Trophoblast cell (in vitro differentiated cells and primary cell): ENCODE data around the gene FAM72C.
"Not testable (repeated sequence)": the region's sequence is repeated elsewhere in the genome, so short reads cannot be mapped to it uniquely, and the experiment has no call there.

Source experiments
- DNase-seq, 2 donors: peaks; one replicate each; pipeline ENCODE4 v3.0.0-alpha.2; 2016
- H2AFZ ChIP-seq: 2 replicates; pipeline ENCODE4 v1.6.1; 2013; ENCODE audit warnings: low read length, moderate library complexity, mild to moderate bottlenecking; ENCODE audit not compliant: insufficient read depth, poor library complexity
- H2AK5ac ChIP-seq: 2 replicates; pipeline ENCODE4 v1.6.1; 2013; ENCODE audit warnings: mild to moderate bottlenecking, low read length
- H2BK120ac ChIP-seq: 2 replicates; pipeline ENCODE4 v1.6.1; 2013; ENCODE audit warnings: low read length, mild to moderate bottlenecking, moderate library complexity; ENCODE audit not compliant: insufficient read depth, poor library complexity
- H2BK12ac ChIP-seq: 2 replicates; pipeline ENCODE4 v1.6.1; 2013; ENCODE audit warnings: mild to moderate bottlenecking, low read length, moderate library complexity
- H2BK5ac ChIP-seq: 2 replicates; pipeline ENCODE4 v1.6.1; 2013; ENCODE audit warnings: low read length, low read depth, moderate library complexity, mild to moderate bottlenecking; ENCODE audit not compliant: poor library complexity
- H3K14ac ChIP-seq: 2 replicates; pipeline ENCODE4 v1.6.1; 2013; ENCODE audit warnings: mild to moderate bottlenecking, low read length
- H3K18ac ChIP-seq: 2 replicates; pipeline ENCODE4 v1.6.1; 2013; ENCODE audit warnings: mild to moderate bottlenecking, low read length
- H3K23ac ChIP-seq: 2 replicates; pipeline ENCODE4 v1.6.1; 2013; ENCODE audit warnings: low read length
- H3K27ac ChIP-seq: 2 replicates; pipeline ENCODE4 v1.5.1; 2013; ENCODE audit warnings: low read depth, mild to moderate bottlenecking, inconsistent platforms, low read length, moderate library complexity
- H3K27me3 ChIP-seq: 2 replicates; pipeline ENCODE4 v1.6.1; 2013; ENCODE audit warnings: inconsistent platforms, mild to moderate bottlenecking, low read length, moderate library complexity; ENCODE audit not compliant: insufficient read depth
- H3K36me3 ChIP-seq, 2 experiments: 1 replicate in 1 of 2; 2 replicates in 1 of 2; pipeline ENCODE4 v1.6.1; 2013; ENCODE audit warnings: low read length in 2 of 2, mild to moderate bottlenecking in 2 of 2, moderate library complexity in 1 of 2; ENCODE audit not compliant: insufficient read depth in 2 of 2, control insufficient read depth in 1 of 2
- H3K4ac ChIP-seq: 2 replicates; pipeline ENCODE4 v1.6.1; 2013; ENCODE audit warnings: low read depth, mild to moderate bottlenecking, low read length, moderate library complexity
- H3K4me1 ChIP-seq, 2 experiments: 1 replicate in 1 of 2; 2 replicates in 1 of 2; pipeline ENCODE4 v1.6.1; 2013; ENCODE audit warnings: low read length in 2 of 2, mild to moderate bottlenecking in 2 of 2, moderate library complexity in 1 of 2; ENCODE audit not compliant: insufficient read depth in 2 of 2, control insufficient read depth in 1 of 2
- H3K4me2 ChIP-seq: 2 replicates; pipeline ENCODE4 v1.6.1; 2013; ENCODE audit warnings: inconsistent platforms, mild to moderate bottlenecking, low read length, moderate library complexity
- H3K4me3 ChIP-seq: 2 replicates; pipeline ENCODE4 v1.5.1; 2013; ENCODE audit warnings: mild to moderate bottlenecking, low read depth, low read length, inconsistent platforms
- H3K79me1 ChIP-seq: one replicate; pipeline ENCODE4 v1.6.1; 2013; ENCODE audit warnings: low read length
- H3K79me2 ChIP-seq: 2 replicates; pipeline ENCODE4 v1.6.1; 2013; ENCODE audit warnings: low read length, mild to moderate bottlenecking; ENCODE audit not compliant: control insufficient read depth, insufficient read depth, poor library complexity
- H3K9ac ChIP-seq: 2 replicates; pipeline ENCODE4 v1.6.1; 2013; ENCODE audit warnings: mild to moderate bottlenecking, low read length
- H3K9me3 ChIP-seq: 2 replicates; pipeline ENCODE4 v1.6.1; 2013; ENCODE audit warnings: low read depth, mild to moderate bottlenecking, control low read depth, inconsistent platforms, low read length; ENCODE audit not compliant: insufficient read depth
- H4K12ac ChIP-seq: 2 replicates; pipeline ENCODE4 v1.6.1; 2013; ENCODE audit warnings: low read depth, mild to moderate bottlenecking, low read length, moderate library complexity
- H4K8ac ChIP-seq: 2 replicates; pipeline ENCODE4 v1.6.1; 2013; ENCODE audit warnings: low read depth, mild to moderate bottlenecking, low read length, moderate library complexity
- H4K91ac ChIP-seq: one replicate; pipeline ENCODE4 v1.6.1; 2013; ENCODE audit warnings: low read depth, mild to moderate bottlenecking, low read length, moderate library complexity
- WGBS: extraction: QIAGEN DNeasy Blood & Tissue Kit; methylation state at CpG from one replicate; pipeline ENCODE4 v1.1.7; 2013; ENCODE audit warnings: missing lambda C conversion rate; ENCODE audit not compliant: insufficient read length, insufficient coverage; ENCODE audit errors: extremely low coverage; 5-methylcytosine and 5-hydroxymethylcytosine counted together

FAM72C gene

GRCh38 chr1:143947749-143948148, 24.0 kb downstream of the FAM72C start:
- not testable (repeated sequence) for H3K14ac ChIP-seq, H3K4me2 ChIP-seq, H3K27me3 ChIP-seq, DNase-seq, H4K8ac ChIP-seq, H2BK120ac ChIP-seq, H3K9ac ChIP-seq, H3K79me1 ChIP-seq, H3K9me3 ChIP-seq, H3K18ac ChIP-seq, H3K36me3 ChIP-seq, H2AK5ac ChIP-seq, H3K79me2 ChIP-seq, H2BK5ac ChIP-seq, H3K4me3 ChIP-seq, H3K23ac ChIP-seq, H3K4ac ChIP-seq, H3K27ac ChIP-seq, H2BK12ac ChIP-seq, H4K12ac ChIP-seq, H4K91ac ChIP-seq, H3K4me1 ChIP-seq, H2AFZ ChIP-seq
- no CpG with 5 or more reads among the region's 2 CpGs for WGBS

DNA sequence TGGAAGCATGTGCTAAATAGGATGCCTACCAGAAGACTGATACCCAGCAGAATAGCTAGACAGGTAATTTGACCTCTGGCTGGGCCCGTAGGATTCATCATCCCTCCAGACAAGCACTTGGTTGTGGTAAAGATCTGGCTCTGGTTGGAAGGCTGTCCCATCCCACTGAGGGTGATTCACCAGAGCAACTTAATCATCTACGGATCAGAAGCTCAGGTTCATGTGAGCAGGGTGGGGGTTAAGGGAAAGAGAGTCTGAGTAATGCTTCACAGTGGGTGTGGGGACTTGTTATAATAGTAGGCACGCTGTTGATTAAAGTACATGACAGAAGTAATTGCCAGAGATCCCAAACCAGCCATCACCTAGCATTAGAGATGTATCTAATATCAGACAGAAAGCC, 26.5 kb downstream of the FAM72C start:
- not testable (repeated sequence) for H3K79me1 ChIP-seq, H3K23ac ChIP-seq, H3K79me2 ChIP-seq, H2BK5ac ChIP-seq, H3K4ac ChIP-seq, H2AK5ac ChIP-seq, H2AFZ ChIP-seq, H3K4me3 ChIP-seq, H3K27ac ChIP-seq, H3K9me3 ChIP-seq, H3K36me3 ChIP-seq, H2BK12ac ChIP-seq, DNase-seq, H3K27me3 ChIP-seq, H4K91ac ChIP-seq, H4K8ac ChIP-seq, H3K4me2 ChIP-seq, H4K12ac ChIP-seq, H3K14ac ChIP-seq, H2BK120ac ChIP-seq, H3K4me1 ChIP-seq, H3K18ac ChIP-seq, H3K9ac ChIP-seq
- WGBS, result no CpG with 5 or more reads among the region's 3 CpGs

DNA sequence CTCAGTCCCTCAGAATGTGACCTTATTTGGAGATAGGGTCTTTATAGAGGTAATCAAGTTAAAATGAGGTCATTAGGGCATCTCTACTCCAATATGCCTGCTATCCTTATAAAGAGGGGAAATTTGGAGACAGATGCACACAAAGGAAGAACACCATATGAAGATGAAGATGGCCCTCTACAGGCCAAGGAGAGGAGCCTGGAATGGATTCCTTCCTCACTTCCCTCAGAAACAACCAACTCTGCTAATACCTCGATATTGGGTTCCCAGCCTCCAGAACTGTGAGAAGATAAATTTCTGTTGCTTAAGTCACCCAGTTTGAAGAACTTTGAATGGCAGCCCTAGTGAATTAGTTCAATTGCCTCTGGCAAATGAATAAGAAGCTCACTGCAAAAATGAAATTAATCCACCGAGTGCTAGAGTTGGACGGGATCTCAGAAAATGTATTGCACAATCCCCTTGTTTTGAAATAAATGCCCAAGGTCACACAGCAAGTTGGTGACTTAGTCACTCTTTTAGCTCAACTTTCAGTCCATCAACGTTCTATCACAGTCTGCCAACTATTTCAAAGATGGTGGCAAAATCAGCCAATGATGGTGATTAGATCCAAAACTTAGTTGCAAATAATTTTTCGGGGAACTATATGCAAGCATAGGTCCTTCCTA, 27.1 kb downstream of the FAM72C start:
- not testable (repeated sequence) for H2AK5ac ChIP-seq, H2BK5ac ChIP-seq, H3K27me3 ChIP-seq, DNase-seq, H3K9ac ChIP-seq, H2AFZ ChIP-seq, H4K12ac ChIP-seq, H3K4me3 ChIP-seq, H2BK12ac ChIP-seq, H3K4ac ChIP-seq, H3K18ac ChIP-seq, H3K4me1 ChIP-seq, H3K36me3 ChIP-seq, H3K23ac ChIP-seq, H3K79me1 ChIP-seq, H3K79me2 ChIP-seq, H2BK120ac ChIP-seq, H3K27ac ChIP-seq, H4K8ac ChIP-seq, H3K9me3 ChIP-seq, H4K91ac ChIP-seq, H3K14ac ChIP-seq, H3K4me2 ChIP-seq
- whole genome bisulfite sequencing, result no CpG with 5 or more reads among the region's 5 CpGs

- not testable (repeated sequence) for H2AFZ ChIP-seq, H3K79me1 ChIP-seq, H3K4me1 ChIP-seq, H3K9ac ChIP-seq, H3K4me3 ChIP-seq, H3K4me2 ChIP-seq, H3K27me3 ChIP-seq, H3K9me3 ChIP-seq, H4K8ac ChIP-seq, H2BK120ac ChIP-seq, H3K79me2 ChIP-seq, H3K36me3 ChIP-seq, H3K27ac ChIP-seq, H3K23ac ChIP-seq, DNase-seq, H4K12ac ChIP-seq, H3K14ac ChIP-seq, H2BK12ac ChIP-seq, H3K18ac ChIP-seq, H3K4ac ChIP-seq, H2BK5ac ChIP-seq, H2AK5ac ChIP-seq, H4K91ac ChIP-seq
- WGBS, result no CpG with 5 or more reads among the region's 7 CpGs
Measured at GRCh38 chr1:143943319-143943978, 28.3 kb downstream of the FAM72C start.
